A549 (cell line): ENCODE results near the gene SORBS1. TPM values are rescaled to one million over a fixed set of nuclear protein-coding genes. Genes with fewer than 3 reads are reported as not detected.

Source experiments
- ATAC-seq, 2 experiments: fragments of 200-7000 bp in 1 of 2; fragments of >200 bp in 1 of 2; cut with Nextera tagmentation in 1 of 2; cut with Tn5 transposase in 1 of 2; 3 replicates each; pipeline versions ENCODE4 v1.8.0 to v1.9.1; 2018 to 2020; ENCODE audit warnings: mild to moderate bottlenecking in 1 of 2, moderate library complexity in 1 of 2
- CTCF ChIA-PET: fragments of 300-600 bp; sonication (Branson Sonifier 250); formaldehyde crosslinking; extraction: SDS; loops from one replicate; lab custom pipeline; 2021; ENCODE audit warnings: antibody characterized with exemption, inconsistent platforms; lab: Yijun Ruan, JAX
- POLR2A ChIA-PET: fragments of 350-600 bp; formaldehyde crosslinking; extraction: SDS; loops from one replicate; lab custom pipeline; 2021; ENCODE audit warnings: antibody characterized with exemption, inconsistent platforms; lab: Yijun Ruan, JAX
- DNase-seq, 2 experiments: peaks; one replicate each; pipeline versions ENCODE4 v3.0.0 to v3.0.0-alpha.2; 2011 to 2016; ENCODE audit warnings: low read depth in 1 of 2, low spot score in 1 of 2
- FAIRE-seq: peaks from 2 replicates; lab custom pipeline; 2011; peaks lifted over from hg19 to GRCh38; lab: Jason Lieb, UNC
- H3K27ac ChIP-seq, 2 experiments: fragments of >200 bp; sonication (Bioruptor Twin); formaldehyde crosslinking; 3 replicates each; pipeline ENCODE4 v1.5.1; 2016 to 2017
- H3K4me1 ChIP-seq: fragments of >200 bp; sonication (Bioruptor Twin); formaldehyde crosslinking; 3 replicates; pipeline ENCODE4 v1.6.1; 2016
- H3K4me2 ChIP-seq: fragments of >200 bp; sonication (Bioruptor Twin); formaldehyde crosslinking; 3 replicates; pipeline ENCODE4 v1.6.1; 2016
- H3K4me3 ChIP-seq: fragments of >200 bp; sonication (Bioruptor Twin); formaldehyde crosslinking; 3 replicates; pipeline ENCODE4 v1.5.1; 2016
- H3K9me3 ChIP-seq: fragments of >200 bp; sonication (Bioruptor Twin); formaldehyde crosslinking; 3 replicates; pipeline ENCODE4 v1.6.1; 2016
- CBX2 ChIP-seq: fragments of 200-600 bp; sonication (generic); IDR thresholded peaks from 2 replicates; pipeline ENCODE4 v1.6.1; 2016; ENCODE audit warnings: low read depth, mild to moderate bottlenecking, borderline replicate concordance
- CEBPB ChIP-seq, 2 experiments: fragments of >200 bp in 1 of 2; sonication (Bioruptor Twin) in 1 of 2; formaldehyde crosslinking in 1 of 2; IDR thresholded peaks; 2 replicates each; pipeline ENCODE4 v1.6.1; 2012 to 2016
- CHD2 ChIP-seq: fragments of 150-350 bp; IDR thresholded peaks from 2 replicates; pipeline ENCODE4 v1.6.1; 2014; ENCODE audit warnings: low read length; ENCODE audit not compliant: partially characterized antibody
- CHD4 ChIP-seq: fragments of 200-600 bp; sonication (generic); IDR thresholded peaks from 2 replicates; pipeline ENCODE4 v1.6.1; 2016; ENCODE audit warnings: antibody characterized with exemption, mild to moderate bottlenecking, borderline replicate concordance
- EHF ChIP-seq: fragments of 250-450 bp; sonication (Bioruptor Pico); IDR thresholded peaks from 2 replicates; pipeline ENCODE4 v1.5.0; 2020; ENCODE audit warnings: mild to moderate bottlenecking
- EP300 ChIP-seq, 2 experiments: fragments of >200 bp; sonication (Bioruptor Twin); formaldehyde crosslinking; IDR thresholded peaks; 2 replicates in 1 of 2; 3 replicates in 1 of 2; pipeline ENCODE4 v1.6.1; 2016 to 2017
- FOSL2 ChIP-seq, 2 experiments: fragments of 450-650 bp in 1 of 2; fragments of >200 bp in 1 of 2; sonication (Bioruptor Twin) in 1 of 2; formaldehyde crosslinking; IDR thresholded peaks; 2 replicates each; pipeline versions ENCODE4 v1.5.0 to v1.6.1; 2016 to 2020; ENCODE audit warnings: mild to moderate bottlenecking in 1 of 2, moderate library complexity in 1 of 2
- FOXS1 ChIP-seq: fragments of 250-450 bp; sonication (Bioruptor Pico); IDR thresholded peaks from 2 replicates; pipeline ENCODE4 v1.5.0; 2020; ENCODE audit warnings: mild to moderate bottlenecking, moderate library complexity
- GATA3 ChIP-seq: IDR thresholded peaks from 2 replicates; pipeline ENCODE4 v1.6.1; 2012; ENCODE audit warnings: borderline replicate concordance
- HDAC2 ChIP-seq: fragments of 200-600 bp; sonication (generic); IDR thresholded peaks from 2 replicates; pipeline ENCODE4 v1.6.1; 2016
- HEYL ChIP-seq: fragments of 250-450 bp; sonication (Bioruptor Pico); IDR thresholded peaks from 2 replicates; pipeline ENCODE4 v1.8.0; 2021; ENCODE audit warnings: mild to moderate bottlenecking, moderate library complexity
- HOXB5 ChIP-seq: fragments of 250-450 bp; sonication (Bioruptor Pico); IDR thresholded peaks from 2 replicates; pipeline ENCODE4 v1.5.0; 2020; ENCODE audit warnings: mild to moderate bottlenecking, moderate library complexity
- JUN ChIP-seq, 2 experiments: fragments of >200 bp; sonication (Bioruptor Twin); formaldehyde crosslinking; IDR thresholded peaks; 2 replicates in 1 of 2; 3 replicates in 1 of 2; pipeline ENCODE4 v1.6.1; 2016 to 2017
- JUNB ChIP-seq: fragments of >200 bp; sonication (Bioruptor Twin); formaldehyde crosslinking; IDR thresholded peaks from 2 replicates; pipeline ENCODE4 v1.6.1; 2016
- KDM5A ChIP-seq: fragments of 200-600 bp; sonication (generic); IDR thresholded peaks from 2 replicates; pipeline ENCODE4 v1.6.1; 2016; ENCODE audit warnings: antibody characterized with exemption, mild to moderate bottlenecking
- MYC ChIP-seq: IDR thresholded peaks from 2 replicates; pipeline ENCODE4 v1.6.1; 2012; ENCODE audit warnings: mild to moderate bottlenecking, inconsistent platforms, low read length, improper control_type of control experiment, borderline replicate concordance
- NFE2L2 ChIP-seq: fragments of 150-350 bp; conservative IDR thresholded peaks from 2 replicates; pipeline ENCODE4 v1.6.1; 2014; ENCODE audit warnings: low read length
- RAD21 ChIP-seq, 2 experiments: fragments of >200 bp in 1 of 2; sonication (Bioruptor Twin) in 1 of 2; formaldehyde crosslinking in 1 of 2; IDR thresholded peaks in 1 of 2; conservative IDR thresholded peaks in 1 of 2; 2 replicates in 1 of 2; 3 replicates in 1 of 2; pipeline ENCODE4 v1.6.1; 2012 to 2018; ENCODE audit warnings: inconsistent platforms in 1 of 2
- RARB ChIP-seq: fragments of 250-450 bp; sonication (Bioruptor Pico); IDR thresholded peaks from 2 replicates; pipeline ENCODE4 v1.8.0; 2021; ENCODE audit warnings: mild to moderate bottlenecking, moderate library complexity
- SMC3 ChIP-seq: fragments of >200 bp; sonication (Bioruptor Twin); formaldehyde crosslinking; IDR thresholded peaks from 3 replicates; pipeline ENCODE4 v1.6.1; 2018; ENCODE audit warnings: inconsistent platforms
- SREBF2 ChIP-seq: fragments of 450-650 bp; IDR thresholded peaks from 2 replicates; pipeline ENCODE4 v1.6.1; 2014; ENCODE audit warnings: mild to moderate bottlenecking, moderate library complexity
- ZFP36 ChIP-seq: fragments of 450-650 bp; IDR thresholded peaks from 2 replicates; pipeline ENCODE4 v1.6.1; 2014; ENCODE audit warnings: borderline replicate concordance; ENCODE audit not compliant: partially characterized antibody
- ZNF302 ChIP-seq: fragments of 250-450 bp; sonication (Bioruptor Pico); IDR thresholded peaks from 2 replicates; pipeline ENCODE4 v1.9.0; 2021; ENCODE audit warnings: inconsistent platforms, mild to moderate bottlenecking, moderate library complexity
- ZSCAN20 ChIP-seq: fragments of 250-450 bp; sonication (Bioruptor Pico); IDR thresholded peaks from 2 replicates; pipeline ENCODE4 v1.8.0; 2022; ENCODE audit warnings: mild to moderate bottlenecking, moderate library complexity
- WGBS: methylation state at CpG from one replicate; pipeline ENCODE4 v1.1.6; 2017; ENCODE audit errors: missing lambda C conversion rate; 5-methylcytosine and 5-hydroxymethylcytosine counted together
- polyA plus RNA-seq, 4 experiments: library from polyadenylated mRNA; depleted of rRNA in 3 of 4; stranded (reverse); fragments of >200 nt; fragmentation: RNase III in 1 of 4; extraction: RNeasy Plus Mini Kit Qiagen cat#74134 plus additional on column Dnase treatment in 1 of 4; gene quantifications; 2 replicates in 3 of 4; 3 replicates in 1 of 4; pipeline ENCODE4 v1.2.3, GENCODE V29; 2011 to 2017
- TF ChIP-seq, protein P1 (sequence below): IDR thresholded peaks from 2 replicates; pipeline ENCODE4 v1.6.1; 2012
- TF ChIP-seq, protein P2 (sequence below): fragments of 250-450 bp; sonication (Bioruptor Pico); IDR thresholded peaks from 2 replicates; pipeline ENCODE4 v1.5.0; 2021; ENCODE audit warnings: mild to moderate bottlenecking, moderate library complexity, borderline replicate concordance
- TF ChIP-seq, protein P3 (sequence below): fragments of >200 bp; sonication (Bioruptor Twin); formaldehyde crosslinking; IDR thresholded peaks from 3 replicates; pipeline ENCODE4 v1.5.1; 2016
- TF ChIP-seq, protein P4 (sequence below): fragments of 450-650 bp; IDR thresholded peaks from 2 replicates; pipeline ENCODE4 v1.6.1; 2014; ENCODE audit warnings: antibody characterized with exemption

Gene SORBS1
- polyA plus RNA-seq, 2 of the 4 experiments (the other 2 are of a cell fraction), result 0.39 to 0.80 TPM

DNA sequence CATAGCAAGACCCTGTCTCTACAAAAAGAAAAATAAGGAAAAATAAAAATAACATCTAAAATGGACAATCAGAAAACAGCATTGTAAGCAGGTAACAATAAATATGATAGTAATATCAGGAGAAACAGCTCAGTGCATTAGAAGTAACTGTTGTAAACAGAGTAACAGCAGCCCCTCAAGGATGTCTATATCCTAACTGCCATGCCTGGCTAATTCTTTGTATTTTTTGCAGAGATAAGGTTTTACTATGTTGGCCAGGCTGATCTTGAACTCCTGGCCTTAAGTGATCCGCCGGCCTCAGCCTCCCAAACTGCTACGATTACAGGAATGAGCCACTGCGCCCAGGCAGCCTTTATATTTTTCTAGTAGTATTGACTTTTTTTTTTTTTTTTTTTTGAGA, 7.5 kb downstream of the SORBS1 start:
- Histone ChIP-seq H3K4me2 (no peak overlapping the region; the same call in 2 of the 3 replicates), H3K4me1 (peaks cover 10% of the 10 kb centered on the region; the same call in 1 of the 3 replicates), H3K27ac (no peak overlapping the region), H3K9me3 (no peaks in the 10 kb centered on the region), H3K4me3 (no peak overlapping the region)
- TF ChIP-seq, protein P1, sequence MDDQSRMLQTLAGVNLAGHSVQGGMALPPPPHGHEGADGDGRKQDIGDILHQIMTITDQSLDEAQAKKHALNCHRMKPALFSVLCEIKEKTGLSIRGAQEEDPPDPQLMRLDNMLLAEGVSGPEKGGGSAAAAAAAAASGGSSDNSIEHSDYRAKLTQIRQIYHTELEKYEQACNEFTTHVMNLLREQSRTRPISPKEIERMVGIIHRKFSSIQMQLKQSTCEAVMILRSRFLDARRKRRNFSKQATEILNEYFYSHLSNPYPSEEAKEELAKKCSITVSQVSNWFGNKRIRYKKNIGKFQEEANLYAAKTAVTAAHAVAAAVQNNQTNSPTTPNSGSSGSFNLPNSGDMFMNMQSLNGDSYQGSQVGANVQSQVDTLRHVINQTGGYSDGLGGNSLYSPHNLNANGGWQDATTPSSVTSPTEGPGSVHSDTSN, result no peak
- no peak for TF ChIP-seq CHD4
- no peak for TF ChIP-seq CEBPB (IDR thresholded peaks at IDR 0.05)
- TF ChIP-seq JUNB, result no peak
- TF ChIP-seq, protein P2, sequence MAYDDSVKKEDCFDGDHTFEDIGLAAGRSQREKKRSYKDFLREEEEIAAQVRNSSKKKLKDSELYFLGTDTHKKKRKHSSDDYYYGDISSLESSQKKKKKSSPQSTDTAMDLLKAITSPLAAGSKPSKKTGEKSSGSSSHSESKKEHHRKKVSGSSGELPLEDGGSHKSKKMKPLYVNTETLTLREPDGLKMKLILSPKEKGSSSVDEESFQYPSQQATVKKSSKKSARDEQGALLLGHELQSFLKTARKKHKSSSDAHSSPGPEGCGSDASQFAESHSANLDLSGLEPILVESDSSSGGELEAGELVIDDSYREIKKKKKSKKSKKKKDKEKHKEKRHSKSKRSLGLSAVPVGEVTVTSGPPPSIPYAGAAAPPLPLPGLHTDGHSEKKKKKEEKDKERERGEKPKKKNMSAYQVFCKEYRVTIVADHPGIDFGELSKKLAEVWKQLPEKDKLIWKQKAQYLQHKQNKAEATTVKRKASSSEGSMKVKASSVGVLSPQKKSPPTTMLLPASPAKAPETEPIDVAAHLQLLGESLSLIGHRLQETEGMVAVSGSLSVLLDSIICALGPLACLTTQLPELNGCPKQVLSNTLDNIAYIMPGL, result no peak
- TF ChIP-seq GATA3, result no peak
- TF ChIP-seq NFE2L2, result no peak
- TF ChIP-seq RAD21 (conservative IDR thresholded peaks at IDR 0.05 in 1 of 2, IDR thresholded peaks at IDR 0.05 in 1 of 2), result no peak
- TF ChIP-seq EP300 (IDR thresholded peaks at IDR 0.05), result no peak
- no peak for TF ChIP-seq ZSCAN20
- TF ChIP-seq RARB (CRISPR knock-in tag), result no peak
- TF ChIP-seq ZFP36, result no peak
- TF ChIP-seq FOSL2 (IDR thresholded peaks at IDR 0.05), result no peak
- TF ChIP-seq FOSL2 (CRISPR knock-in tag; IDR thresholded peaks at IDR 0.05), result no peak
- TF ChIP-seq KDM5A, result no peak
- TF ChIP-seq ZNF302 (CRISPR knock-in tag), result no peak
- TF ChIP-seq SMC3, result no peak
- TF ChIP-seq EHF, result no peak
- no peak for TF ChIP-seq JUN (IDR thresholded peaks at IDR 0.05)
- no peak for FAIRE-seq
- no peak for ATAC-seq
- 92% methylated on average over 4 of the region's 4 CpGs for WGBS
- ChIA-PET POLR2A (no interaction called here), CTCF (interaction anchor here (0.7 kb wide), 1 partner anchor 914 kb away, joined by 5 read pairs; no protein-coding TSS in a partner anchor)
- no peak for DNase-seq

DNA sequence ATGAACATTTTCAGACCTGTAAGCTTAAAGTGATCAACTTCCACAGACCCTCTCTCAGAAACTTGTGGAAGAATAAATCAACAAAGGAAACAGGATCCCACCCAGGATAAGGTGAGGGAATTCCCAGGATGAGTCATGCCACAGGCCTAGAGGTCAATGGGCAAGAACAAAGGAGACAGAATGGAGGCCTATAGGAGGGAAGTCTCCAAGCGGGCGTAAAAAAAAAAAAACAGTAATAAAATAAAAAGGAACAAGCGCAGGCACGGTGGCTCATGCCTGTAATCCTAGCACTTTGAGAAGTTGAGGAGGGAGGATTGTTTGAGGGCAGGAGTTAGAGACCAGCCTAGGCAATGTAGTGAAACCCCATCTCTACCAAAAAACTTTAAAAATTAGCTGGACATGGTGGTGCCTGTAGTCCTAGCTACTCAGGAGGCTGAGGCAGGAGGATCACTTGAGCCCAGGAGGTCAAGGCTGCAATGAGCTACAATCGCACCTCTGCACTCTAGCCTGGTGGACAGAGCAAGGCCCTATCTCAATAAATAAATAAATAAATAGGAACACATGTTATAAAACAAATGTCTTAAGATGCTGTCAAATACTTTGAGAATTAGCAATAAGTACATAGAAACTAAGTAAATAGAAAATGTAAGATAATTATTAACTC, 8.4 kb downstream of the SORBS1 start:
- POLR2A ChIA-PET, result no interaction called here
- DNase-seq (peak; percentile 17 to 25), FAIRE-seq (no peak), ATAC-seq (peak in 1 of 2 experiments; percentile 63; a peak in 3 of 6 replicates)
- CTCF ChIA-PET, result interaction anchor here (1.3 kb wide), 1 partner anchor 122 kb away, joined by 5 read pairs; no protein-coding TSS in a partner anchor
- Histone ChIP-seq H3K4me1 (peaks cover 10% of the 10 kb centered on the region; the same call in 1 of the 3 replicates), H3K9me3 (no peaks in the 10 kb centered on the region), H3K4me2 (peak overlapping the region; percentile 1; the same call in 1 of the 3 replicates), H3K4me3 (no peak overlapping the region), H3K27ac (no peak overlapping the region)
- TF ChIP-seq FOSL2 (IDR thresholded peaks at IDR 0.05) (no peak), FOSL2 (CRISPR knock-in tag; IDR thresholded peaks at IDR 0.05) (peak; percentile 30; the same call in 1 of the 2 replicates), CHD2 (no peak), CEBPB (IDR thresholded peaks at IDR 0.05) (no peak)
- 50% methylated on average over 5 of the region's 5 CpGs for WGBS

DNA sequence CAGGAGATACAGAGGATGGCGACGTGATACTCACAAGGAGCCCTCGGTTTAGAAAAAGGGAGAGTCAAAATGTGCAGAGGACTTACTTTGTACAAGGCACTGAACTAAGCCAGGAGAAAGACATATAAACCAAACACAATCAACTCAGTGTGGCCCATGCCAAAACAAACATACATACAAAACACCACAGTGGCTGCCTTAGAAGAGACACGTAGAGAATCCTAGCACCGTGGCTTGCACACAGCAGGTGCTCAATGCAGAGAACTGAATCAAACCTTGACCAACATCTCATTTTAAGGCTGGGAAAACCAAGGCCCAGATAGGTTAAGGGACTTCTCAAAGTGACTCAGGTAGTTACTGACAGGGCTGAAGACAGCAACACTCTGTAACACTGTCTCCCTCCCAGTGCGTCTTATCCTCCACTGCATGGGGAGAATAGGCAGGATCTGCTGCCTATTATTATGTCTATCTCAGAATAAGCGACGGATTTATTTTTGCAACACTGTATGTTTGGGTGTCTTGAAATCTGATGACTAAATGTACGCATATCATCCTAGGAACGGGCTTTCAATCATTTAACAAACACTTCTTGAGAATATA, 11.0 kb downstream of the SORBS1 start:
- Histone ChIP-seq H3K4me2 (no peak overlapping the region), H3K9me3 (no peaks in the 10 kb centered on the region), H3K4me3 (no peak overlapping the region), H3K27ac (no peak overlapping the region), H3K4me1 (peaks cover 10% of the 10 kb centered on the region; the same call in 1 of the 3 replicates)
- FAIRE-seq (no peak), DNase-seq (no peak), ATAC-seq (peak in 1 of 2 experiments; percentile 51; a peak in 2 of 6 replicates)
- CTCF ChIA-PET, result interaction anchor here (1.7 kb wide), 1 partner anchor 176 kb away, joined by 5 read pairs; no protein-coding TSS in a partner anchor
- WGBS, result 68% methylated on average over 10 of the region's 10 CpGs
- POLR2A ChIA-PET, result no interaction called here
- TF ChIP-seq, protein P3, sequence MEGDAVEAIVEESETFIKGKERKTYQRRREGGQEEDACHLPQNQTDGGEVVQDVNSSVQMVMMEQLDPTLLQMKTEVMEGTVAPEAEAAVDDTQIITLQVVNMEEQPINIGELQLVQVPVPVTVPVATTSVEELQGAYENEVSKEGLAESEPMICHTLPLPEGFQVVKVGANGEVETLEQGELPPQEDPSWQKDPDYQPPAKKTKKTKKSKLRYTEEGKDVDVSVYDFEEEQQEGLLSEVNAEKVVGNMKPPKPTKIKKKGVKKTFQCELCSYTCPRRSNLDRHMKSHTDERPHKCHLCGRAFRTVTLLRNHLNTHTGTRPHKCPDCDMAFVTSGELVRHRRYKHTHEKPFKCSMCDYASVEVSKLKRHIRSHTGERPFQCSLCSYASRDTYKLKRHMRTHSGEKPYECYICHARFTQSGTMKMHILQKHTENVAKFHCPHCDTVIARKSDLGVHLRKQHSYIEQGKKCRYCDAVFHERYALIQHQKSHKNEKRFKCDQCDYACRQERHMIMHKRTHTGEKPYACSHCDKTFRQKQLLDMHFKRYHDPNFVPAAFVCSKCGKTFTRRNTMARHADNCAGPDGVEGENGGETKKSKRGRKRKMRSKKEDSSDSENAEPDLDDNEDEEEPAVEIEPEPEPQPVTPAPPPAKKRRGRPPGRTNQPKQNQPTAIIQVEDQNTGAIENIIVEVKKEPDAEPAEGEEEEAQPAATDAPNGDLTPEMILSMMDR, result no peak
- no peak for TF ChIP-seq SMC3
- no peak for TF ChIP-seq FOXS1
- no peak for TF ChIP-seq NFE2L2
- TF ChIP-seq HEYL (CRISPR knock-in tag), result no peak
- TF ChIP-seq, protein P4, sequence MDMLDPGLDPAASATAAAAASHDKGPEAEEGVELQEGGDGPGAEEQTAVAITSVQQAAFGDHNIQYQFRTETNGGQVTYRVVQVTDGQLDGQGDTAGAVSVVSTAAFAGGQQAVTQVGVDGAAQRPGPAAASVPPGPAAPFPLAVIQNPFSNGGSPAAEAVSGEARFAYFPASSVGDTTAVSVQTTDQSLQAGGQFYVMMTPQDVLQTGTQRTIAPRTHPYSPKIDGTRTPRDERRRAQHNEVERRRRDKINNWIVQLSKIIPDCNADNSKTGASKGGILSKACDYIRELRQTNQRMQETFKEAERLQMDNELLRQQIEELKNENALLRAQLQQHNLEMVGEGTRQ, result no peak
- TF ChIP-seq ZSCAN20, result no peak
- TF ChIP-seq MYC, result no peak
- TF ChIP-seq FOSL2 (IDR thresholded peaks at IDR 0.05), result no peak
- no peak for TF ChIP-seq FOSL2 (CRISPR knock-in tag; IDR thresholded peaks at IDR 0.05)
- no peak for TF ChIP-seq HOXB5 (CRISPR knock-in tag)
- TF ChIP-seq SREBF2, result no peak
- no peak for TF ChIP-seq CBX2
- TF ChIP-seq HDAC2, result no peak
